ENCODE data around the gene SAT1.

DNA sequence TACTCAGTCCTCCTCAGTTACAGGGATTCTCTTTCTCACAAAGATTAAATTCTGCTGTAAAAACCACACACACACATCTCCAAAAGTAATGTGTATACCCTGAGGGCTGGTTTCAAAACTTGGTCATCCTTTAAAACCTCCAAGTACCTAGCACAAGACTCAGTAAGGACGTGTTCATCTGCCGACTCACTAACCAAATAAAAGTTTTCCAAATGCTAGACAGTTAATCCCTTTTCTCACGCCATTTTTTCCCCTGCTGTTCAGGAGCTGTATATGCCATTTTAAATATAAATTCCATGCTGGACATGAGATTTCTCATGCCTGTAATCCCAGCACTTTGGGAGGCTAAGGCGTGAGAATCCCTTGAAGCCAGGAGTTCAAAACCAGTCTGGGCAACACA is 3.9 kb upstream of the SAT1 start:
- TF ChIP-seq, protein P1, sequence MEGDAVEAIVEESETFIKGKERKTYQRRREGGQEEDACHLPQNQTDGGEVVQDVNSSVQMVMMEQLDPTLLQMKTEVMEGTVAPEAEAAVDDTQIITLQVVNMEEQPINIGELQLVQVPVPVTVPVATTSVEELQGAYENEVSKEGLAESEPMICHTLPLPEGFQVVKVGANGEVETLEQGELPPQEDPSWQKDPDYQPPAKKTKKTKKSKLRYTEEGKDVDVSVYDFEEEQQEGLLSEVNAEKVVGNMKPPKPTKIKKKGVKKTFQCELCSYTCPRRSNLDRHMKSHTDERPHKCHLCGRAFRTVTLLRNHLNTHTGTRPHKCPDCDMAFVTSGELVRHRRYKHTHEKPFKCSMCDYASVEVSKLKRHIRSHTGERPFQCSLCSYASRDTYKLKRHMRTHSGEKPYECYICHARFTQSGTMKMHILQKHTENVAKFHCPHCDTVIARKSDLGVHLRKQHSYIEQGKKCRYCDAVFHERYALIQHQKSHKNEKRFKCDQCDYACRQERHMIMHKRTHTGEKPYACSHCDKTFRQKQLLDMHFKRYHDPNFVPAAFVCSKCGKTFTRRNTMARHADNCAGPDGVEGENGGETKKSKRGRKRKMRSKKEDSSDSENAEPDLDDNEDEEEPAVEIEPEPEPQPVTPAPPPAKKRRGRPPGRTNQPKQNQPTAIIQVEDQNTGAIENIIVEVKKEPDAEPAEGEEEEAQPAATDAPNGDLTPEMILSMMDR (IDR thresholded peaks at IDR 0.05): no peak
- no peak for TF ChIP-seq POLR2A (IDR thresholded peaks at IDR 0.05)
